ENCODE results near the gene ALDH1A2.

DNA sequence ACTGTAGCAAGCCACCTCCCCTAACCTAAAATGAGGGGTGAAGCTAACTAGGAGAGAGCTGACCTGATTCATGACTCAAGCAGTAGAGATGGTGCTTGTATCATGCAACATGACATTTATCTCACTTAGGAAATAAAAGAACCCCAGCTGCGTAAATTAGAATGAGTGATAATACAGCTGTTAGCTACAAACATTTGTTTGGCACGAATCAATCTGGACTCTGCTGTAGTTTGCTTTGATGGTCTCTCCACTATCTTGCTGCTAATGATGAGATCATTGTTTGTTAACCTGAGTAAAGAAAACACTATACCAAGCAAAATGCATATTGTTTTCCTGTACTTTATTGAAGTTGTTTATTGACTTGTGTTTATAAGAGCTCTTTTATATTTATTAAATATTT, 92.6 kb downstream of the ALDH1A2 start:
- TF ChIP-seq CTCF (IDR thresholded peaks at IDR 0.05) (no peak), POLR2A (IDR thresholded peaks at IDR 0.05) (no peak)
